ENCODE data around the gene MBOAT2.

DNA sequence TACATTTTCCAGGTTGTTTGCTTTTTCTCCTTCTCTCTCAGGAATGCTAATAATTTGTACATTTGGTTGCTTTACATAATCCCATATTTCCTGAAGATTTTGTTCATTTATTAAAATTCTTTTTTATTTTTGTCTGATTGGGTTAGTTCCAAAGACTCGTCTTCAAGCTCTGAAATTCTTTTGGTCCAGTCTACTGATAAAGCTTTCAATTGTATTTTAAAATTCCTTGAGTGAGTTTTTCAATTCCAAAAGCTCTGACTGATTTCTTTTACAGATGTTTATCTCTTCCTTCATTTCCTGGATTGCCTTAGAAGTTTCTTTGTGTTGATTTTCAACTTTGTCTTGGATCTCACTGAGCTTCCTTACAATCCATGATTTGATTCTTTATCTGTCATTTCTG lies 50.0 kb downstream of the MBOAT2 start:
- TF ChIP-seq, protein P1, sequence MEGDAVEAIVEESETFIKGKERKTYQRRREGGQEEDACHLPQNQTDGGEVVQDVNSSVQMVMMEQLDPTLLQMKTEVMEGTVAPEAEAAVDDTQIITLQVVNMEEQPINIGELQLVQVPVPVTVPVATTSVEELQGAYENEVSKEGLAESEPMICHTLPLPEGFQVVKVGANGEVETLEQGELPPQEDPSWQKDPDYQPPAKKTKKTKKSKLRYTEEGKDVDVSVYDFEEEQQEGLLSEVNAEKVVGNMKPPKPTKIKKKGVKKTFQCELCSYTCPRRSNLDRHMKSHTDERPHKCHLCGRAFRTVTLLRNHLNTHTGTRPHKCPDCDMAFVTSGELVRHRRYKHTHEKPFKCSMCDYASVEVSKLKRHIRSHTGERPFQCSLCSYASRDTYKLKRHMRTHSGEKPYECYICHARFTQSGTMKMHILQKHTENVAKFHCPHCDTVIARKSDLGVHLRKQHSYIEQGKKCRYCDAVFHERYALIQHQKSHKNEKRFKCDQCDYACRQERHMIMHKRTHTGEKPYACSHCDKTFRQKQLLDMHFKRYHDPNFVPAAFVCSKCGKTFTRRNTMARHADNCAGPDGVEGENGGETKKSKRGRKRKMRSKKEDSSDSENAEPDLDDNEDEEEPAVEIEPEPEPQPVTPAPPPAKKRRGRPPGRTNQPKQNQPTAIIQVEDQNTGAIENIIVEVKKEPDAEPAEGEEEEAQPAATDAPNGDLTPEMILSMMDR (conservative IDR thresholded peaks at IDR 0.05; ENCODE audit: low read length) = no peak
- TF ChIP-seq EZH2phosphoT487 (IDR thresholded peaks at IDR 0.05; ENCODE audit: borderline replicate concordance) = no peak

Measured in Loucy (cell line).